ENCODE measurements around the gene SLC30A3. TPM values are rescaled to one million over a fixed set of nuclear protein-coding genes. Genes with fewer than 3 reads are reported as not detected.

The SLC30A3 gene
- total RNA-seq, 1 donor from 2014 or later, result 0.58 TPM

DNA sequence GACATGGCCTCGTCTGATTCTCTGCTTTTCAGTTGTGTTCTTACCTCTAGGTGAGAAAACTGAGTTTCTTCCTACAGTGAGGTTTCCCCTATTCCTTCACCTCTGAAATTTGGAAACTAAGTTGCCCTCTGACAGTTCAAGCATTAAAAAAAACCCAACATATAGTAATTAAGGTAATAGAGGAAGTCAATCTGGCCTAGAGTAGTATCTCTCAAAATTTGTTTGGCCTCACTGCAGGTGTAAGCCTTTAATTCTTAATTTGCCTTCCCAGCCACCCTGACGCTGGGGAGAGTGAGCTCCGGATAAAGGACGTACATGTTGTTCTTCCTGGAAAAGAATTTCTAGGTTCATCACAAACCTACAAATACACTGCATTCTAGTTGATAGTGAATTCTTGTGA lies 44.2 kb downstream of the SLC30A3 start:
- TF ChIP-seq, protein P1, sequence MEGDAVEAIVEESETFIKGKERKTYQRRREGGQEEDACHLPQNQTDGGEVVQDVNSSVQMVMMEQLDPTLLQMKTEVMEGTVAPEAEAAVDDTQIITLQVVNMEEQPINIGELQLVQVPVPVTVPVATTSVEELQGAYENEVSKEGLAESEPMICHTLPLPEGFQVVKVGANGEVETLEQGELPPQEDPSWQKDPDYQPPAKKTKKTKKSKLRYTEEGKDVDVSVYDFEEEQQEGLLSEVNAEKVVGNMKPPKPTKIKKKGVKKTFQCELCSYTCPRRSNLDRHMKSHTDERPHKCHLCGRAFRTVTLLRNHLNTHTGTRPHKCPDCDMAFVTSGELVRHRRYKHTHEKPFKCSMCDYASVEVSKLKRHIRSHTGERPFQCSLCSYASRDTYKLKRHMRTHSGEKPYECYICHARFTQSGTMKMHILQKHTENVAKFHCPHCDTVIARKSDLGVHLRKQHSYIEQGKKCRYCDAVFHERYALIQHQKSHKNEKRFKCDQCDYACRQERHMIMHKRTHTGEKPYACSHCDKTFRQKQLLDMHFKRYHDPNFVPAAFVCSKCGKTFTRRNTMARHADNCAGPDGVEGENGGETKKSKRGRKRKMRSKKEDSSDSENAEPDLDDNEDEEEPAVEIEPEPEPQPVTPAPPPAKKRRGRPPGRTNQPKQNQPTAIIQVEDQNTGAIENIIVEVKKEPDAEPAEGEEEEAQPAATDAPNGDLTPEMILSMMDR (IDR thresholded peaks at IDR 0.05), result no peak
- H3K4me3 ChIP-seq, result no peak overlapping the region
- intact Hi-C loops (cut with DNase I), result no loop called here
- H3K9me3 ChIP-seq, result no peaks in the 10 kb centered on the region
- no peaks in the 10 kb centered on the region for H3K27me3 ChIP-seq
- peaks cover 38% of the 10 kb centered on the region for H3K36me3 ChIP-seq
- ATAC-seq, result no peak
- H3K27ac ChIP-seq, result no peak overlapping the region
- no peak for DNase-seq
- peaks cover 11% of the 10 kb centered on the region for H3K4me1 ChIP-seq

DNA sequence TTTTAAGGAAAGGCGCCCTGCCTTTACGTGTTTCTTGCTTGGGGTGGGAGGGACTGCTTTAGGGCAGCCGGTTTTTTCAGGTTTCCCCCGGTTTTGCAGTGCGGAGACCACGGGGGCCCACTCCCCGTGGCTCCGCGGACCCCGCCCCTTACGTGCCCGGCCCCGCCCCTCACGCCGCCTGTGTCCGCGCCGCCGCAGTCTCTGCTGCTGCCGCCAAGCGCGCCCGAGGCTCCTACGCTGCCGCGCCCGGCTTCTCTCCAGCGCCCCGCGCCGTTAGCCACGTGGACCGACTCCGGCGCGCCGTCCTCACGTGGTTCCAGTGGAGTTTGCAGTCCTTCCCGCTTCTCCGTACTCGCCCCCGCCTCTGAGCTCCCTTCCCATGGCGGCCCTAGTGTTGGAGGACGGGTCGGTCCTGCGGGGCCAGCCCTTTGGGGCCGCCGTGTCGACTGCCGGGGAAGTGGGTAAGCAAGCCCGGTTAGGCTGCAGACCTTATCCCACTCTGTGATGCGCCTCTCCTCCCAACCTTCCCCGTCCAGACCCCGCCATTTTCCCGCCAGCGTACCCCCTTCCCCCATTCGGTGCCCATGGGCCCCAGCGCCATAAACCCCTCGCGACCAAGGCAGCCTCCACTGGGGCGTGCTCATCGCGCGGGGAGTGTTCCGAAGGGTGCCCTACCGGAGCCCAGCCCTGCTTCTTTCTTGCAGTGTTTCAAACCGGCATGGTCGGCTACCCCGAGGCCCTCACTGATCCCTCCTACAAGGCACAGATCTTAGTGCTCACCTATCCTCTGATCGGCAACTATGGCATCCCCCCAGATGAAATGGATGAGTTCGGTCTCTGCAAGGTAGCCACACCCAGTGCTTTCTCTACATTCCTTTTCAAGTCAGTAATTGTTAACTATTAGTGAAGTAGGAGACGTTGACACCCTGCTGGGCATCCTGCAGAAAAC lies 45.4 kb downstream of the SLC30A3 start, which contains the start of gene CAD:
Gene CAD (plus strand): TSS at position 197 of the 949 bp plus-strand sequence. CDS start 183 bp downstream, at position 380.
- DNase-seq (peak; percentile 95), ATAC-seq (peak; percentile 98)
- TF ChIP-seq, protein P1 (IDR thresholded peaks at IDR 0.05), result peak; percentile 37
- Histone ChIP-seq H3K4me1 (peaks cover 17% of the 10 kb centered on the region), H3K4me3 (peak within 1 kb of the TSS; percentile 77), H3K27ac (peak within 1 kb of the TSS; percentile 82), H3K27me3 (no peaks in the 10 kb centered on the region), H3K9me3 (no peaks in the 10 kb centered on the region), H3K36me3 (peaks cover 30% of the 10 kb centered on the region)
- intact Hi-C loops (cut with DNase I), result no loop called here

- Histone ChIP-seq H3K9me3 (no peaks in the 10 kb centered on the region), H3K27me3 (no peaks in the 10 kb centered on the region), H3K36me3 (peaks cover 22% of the 10 kb centered on the region), H3K4me3 (peak overlapping the region; percentile 77), H3K4me1 (peaks cover 17% of the 10 kb centered on the region), H3K27ac (peak overlapping the region; percentile 82)
- no peak for ATAC-seq
- no peak for DNase-seq
- TF ChIP-seq, protein P1 (IDR thresholded peaks at IDR 0.05), result no peak
- intact Hi-C loops (cut with DNase I), result no loop called here
Observed at GRCh38 chr2:27216416-27217137, 46.3 kb downstream of the SLC30A3 start.

GRCh38 chr2:27214941-27215340 lies 47.9 kb downstream of the SLC30A3 start:
- Histone ChIP-seq H3K27ac (no peak overlapping the region), H3K4me3 (no peak overlapping the region), H3K36me3 (peaks cover 16% of the 10 kb centered on the region), H3K27me3 (no peaks in the 10 kb centered on the region), H3K4me1 (peaks cover 17% of the 10 kb centered on the region), H3K9me3 (no peaks in the 10 kb centered on the region)
- DNase-seq, result no peak
- intact Hi-C loops (cut with DNase I), result no loop called here
- ATAC-seq, result no peak
- TF ChIP-seq, protein P1 (IDR thresholded peaks at IDR 0.05), result no peak

- Histone ChIP-seq H3K27me3 (no peaks in the 10 kb centered on the region), H3K4me3 (peak overlapping the region; percentile 70), H3K9me3 (no peaks in the 10 kb centered on the region), H3K27ac (peak overlapping the region; percentile 98), H3K36me3 (peaks cover 24% of the 10 kb centered on the region), H3K4me1 (peaks cover 13% of the 10 kb centered on the region)
- ATAC-seq (peak; percentile 1), DNase-seq (no peak)
- TF ChIP-seq, protein P1 (IDR thresholded peaks at IDR 0.05), result no peak
- intact Hi-C loops (cut with DNase I), result no loop called here
Observed at GRCh38 chr2:27212626-27213471, 50.0 kb downstream of the SLC30A3 start.
